GM18526 (cell line): ENCODE results near the gene ENG.

Experiments
- POLR2A ChIP-seq: IDR thresholded peaks from 3 replicates; pipeline ENCODE4 v1.6.1; 2011; ENCODE audit not compliant: insufficient read length; ENCODE audit errors: extremely low read depth

The ENG gene

GRCh38 chr9:127856729-127857116, 2.3 kb upstream of the ENG start:
- no peak for TF ChIP-seq POLR2A

- no peak for TF ChIP-seq POLR2A
Observed at GRCh38 chr9:127856094-127856728, 1.8 kb upstream of the ENG start.

- TF ChIP-seq POLR2A: no peak
Observed at GRCh38 chr9:127855522-127855921, 1.1 kb upstream of the ENG start.

GRCh38 chr9:127854960-127855359, 502 bp upstream of the ENG start:
- no peak for TF ChIP-seq POLR2A

GRCh38 chr9:127853312-127854183, 910 bp downstream of the ENG start:
- no peak for TF ChIP-seq POLR2A

- TF ChIP-seq POLR2A: no peak
Observed at GRCh38 chr9:127852829-127853228, 1.6 kb downstream of the ENG start.

GRCh38 chr9:127850286-127850830, 4.1 kb downstream of the ENG start:
- TF ChIP-seq POLR2A: no peak

- no peak for TF ChIP-seq POLR2A
Observed at GRCh38 chr9:127848756-127849504, 5.5 kb downstream of the ENG start.

- no peak for TF ChIP-seq POLR2A
Observed at GRCh38 chr9:127847833-127848755, 6.4 kb downstream of the ENG start.

GRCh38 chr9:127847178-127847510, 7.3 kb downstream of the ENG start:
- no peak for TF ChIP-seq POLR2A

- no peak for TF ChIP-seq POLR2A
Observed at GRCh38 chr9:127846443-127847177, 7.8 kb downstream of the ENG start.

GRCh38 chr9:127844821-127845359, 9.6 kb downstream of the ENG start:
- TF ChIP-seq POLR2A: no peak

GRCh38 chr9:127841087-127841835, 13.2 kb downstream of the ENG start:
- no peak for TF ChIP-seq POLR2A
